Ectodermal cell (in vitro differentiated cells): Measurements from ENCODE around the gene PRSS3.
"Not testable (repeated sequence)": the region's sequence is repeated elsewhere in the genome, so short reads cannot be mapped to it uniquely, and the experiment has no call there.

Experiments used
- H3K27ac ChIP-seq: 2 replicates; pipeline ENCODE4 v1.7.0; 2013; ENCODE audit warnings: mild to moderate bottlenecking, low read depth, low read length; ENCODE audit not compliant: insufficient read depth, poor library complexity, severe bottlenecking
- H3K27me3 ChIP-seq: 2 replicates; pipeline ENCODE4 v1.7.0; 2013; ENCODE audit warnings: mild to moderate bottlenecking, low read length; ENCODE audit not compliant: insufficient read depth, control insufficient read depth, poor library complexity, severe bottlenecking
- H3K36me3 ChIP-seq: one replicate; pipeline ENCODE4 v1.7.0; 2013; ENCODE audit warnings: low read length; ENCODE audit not compliant: control insufficient read depth, insufficient read depth
- H3K4me1 ChIP-seq: one replicate; pipeline ENCODE4 v1.7.0; 2013; ENCODE audit warnings: low read length; ENCODE audit not compliant: control insufficient read depth, insufficient read depth
- H3K4me3 ChIP-seq: 2 replicates; pipeline ENCODE4 v1.7.0; 2013; ENCODE audit warnings: low read depth, low read length, control low read depth; ENCODE audit not compliant: insufficient read depth
- H3K9me3 ChIP-seq: 2 replicates; pipeline ENCODE4 v1.7.0; 2013; ENCODE audit warnings: mild to moderate bottlenecking, low read length, moderate library complexity; ENCODE audit not compliant: control insufficient read depth
- WGBS, 2 experiments: methylation state at CpG; one replicate each; pipeline ENCODE4 v1.1.7; 2013; ENCODE audit warnings: missing lambda C conversion rate in 2 of 2; 5-methylcytosine and 5-hydroxymethylcytosine counted together

Gene PRSS3

GRCh38 chr9:33799928-33800704 lies 4.8 kb downstream of the PRSS3 start:
- H3K4me1 ChIP-seq: no peaks in the 10 kb centered on the region
- WGBS, 2 experiments: 91 to 94% methylated on average over 9 of the region's 9 CpGs
- no peaks in the 10 kb centered on the region for H3K9me3 ChIP-seq
- no peaks in the 10 kb centered on the region for H3K27me3 ChIP-seq
- H3K36me3 ChIP-seq: no peaks in the 10 kb centered on the region
- no peak overlapping the region for H3K4me3 ChIP-seq
- no peak overlapping the region for H3K27ac ChIP-seq

- no peaks in the 10 kb centered on the region for H3K27me3 ChIP-seq
- 93% methylated on average over 2 of the region's 2 CpGs for WGBS, 2 experiments
- H3K4me3 ChIP-seq: no peak overlapping the region
Observed at GRCh38 chr9:33800886-33801285, 5.5 kb downstream of the PRSS3 start.

DNA sequence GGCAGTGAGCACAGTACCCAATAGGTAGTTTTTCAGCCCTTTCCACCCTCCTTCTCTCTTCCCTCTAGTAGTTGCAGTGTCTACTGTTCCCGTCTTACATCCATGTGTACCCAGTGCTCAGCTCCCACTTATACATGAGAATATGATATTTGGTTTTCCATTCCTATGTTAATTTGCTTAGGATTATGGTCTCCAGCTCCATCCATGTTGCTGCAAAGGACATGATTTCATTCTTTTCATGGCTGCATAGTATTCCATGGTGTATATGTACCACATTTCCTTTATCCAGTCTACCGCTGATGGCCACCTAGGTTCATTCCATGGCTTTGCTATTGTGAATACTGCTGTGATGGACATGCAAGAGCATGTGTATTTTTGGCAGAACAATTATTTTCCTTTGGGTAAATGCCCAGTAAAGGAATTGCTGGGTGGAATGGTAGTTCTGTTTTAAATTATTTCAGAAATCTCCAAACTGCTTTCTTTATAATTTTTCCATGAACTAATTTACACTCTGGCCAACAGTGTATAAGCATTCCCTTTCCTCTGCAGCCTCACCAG lies 6.7 kb downstream of the PRSS3 start:
- H3K36me3 ChIP-seq, H3K9me3 ChIP-seq, H3K4me1 ChIP-seq, H3K27me3 ChIP-seq, H3K27ac ChIP-seq, H3K4me3 ChIP-seq: not testable (repeated sequence)
- 82 to 95% methylated on average over 2 of the region's 2 CpGs for WGBS, 2 experiments

More at GRCh38 chr9:33800886-33801285, 5.5 kb downstream of the PRSS3 start:
- Histone ChIP-seq H3K9me3 (no peaks in the 10 kb centered on the region), H3K36me3 (no peaks in the 10 kb centered on the region), H3K27ac (no peak overlapping the region), H3K4me1 (no peaks in the 10 kb centered on the region)

GRCh38 chr9:33804196-33804595 lies 8.8 kb downstream of the PRSS3 start:
- not testable (repeated sequence) for H3K9me3 ChIP-seq, H3K36me3 ChIP-seq, H3K27me3 ChIP-seq, H3K4me3 ChIP-seq, H3K4me1 ChIP-seq, H3K27ac ChIP-seq
- WGBS, 2 experiments: 92% methylated on average over 3 of the region's 3 CpGs

DNA sequence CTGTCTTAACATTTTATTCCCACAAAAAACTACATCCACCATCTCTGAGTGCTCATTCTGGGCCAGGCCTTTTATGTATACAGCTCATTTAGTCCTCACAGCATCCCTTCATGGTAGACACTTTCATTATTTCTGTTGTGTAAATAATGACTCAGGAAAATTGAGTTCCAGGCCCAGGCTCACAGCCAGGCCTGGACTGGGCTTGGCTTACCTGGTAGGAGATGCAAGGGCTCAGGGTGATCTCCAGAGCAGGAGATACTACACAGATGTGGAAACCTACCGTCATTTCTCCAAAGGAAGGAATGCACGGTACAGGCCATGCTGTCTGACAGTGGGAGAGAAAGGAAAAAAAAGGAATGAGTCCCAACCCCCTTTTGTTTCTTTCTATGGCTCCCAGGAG lies 11.8 kb downstream of the PRSS3 start:
- not testable (repeated sequence) for H3K27me3 ChIP-seq, H3K9me3 ChIP-seq, H3K4me1 ChIP-seq, H3K36me3 ChIP-seq, H3K4me3 ChIP-seq, H3K27ac ChIP-seq
- WGBS, 2 experiments: 84 to 96% methylated on average over 2 of the region's 2 CpGs

DNA sequence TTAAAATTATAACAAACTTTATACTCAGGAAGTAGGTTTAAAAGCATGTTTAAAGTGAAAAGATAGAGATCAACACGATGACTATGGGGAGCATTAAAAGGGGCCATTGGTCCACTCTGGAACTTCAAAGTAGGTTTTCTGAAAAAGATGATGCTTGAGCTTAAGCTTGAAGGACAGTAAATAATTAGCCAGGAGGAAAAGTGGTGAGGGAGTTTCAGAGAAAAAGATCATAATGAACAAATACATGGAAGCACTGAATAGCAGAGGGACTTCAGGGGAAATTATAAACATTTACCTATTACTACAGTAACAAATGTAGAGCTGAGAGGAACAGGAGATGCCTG lies 13.6 kb downstream of the PRSS3 start:
- WGBS, 2 experiments: 85 to 89% methylated on average over 1 of the region's 1 CpG
- H3K27ac ChIP-seq: not testable (repeated sequence)

GRCh38 chr9:33809506-33809905 lies 14.1 kb downstream of the PRSS3 start:
- Histone ChIP-seq H3K36me3 (no peaks in the 10 kb centered on the region), H3K27ac (no peak overlapping the region), H3K9me3 (no peaks in the 10 kb centered on the region), H3K4me3 (no peak overlapping the region), H3K4me1 (no peaks in the 10 kb centered on the region), H3K27me3 (no peaks in the 10 kb centered on the region)
- 95% methylated on average over 1 of the region's 1 CpG for WGBS, 2 experiments

More for the DNA sequence above, 13.6 kb downstream of the PRSS3 start:
- not testable (repeated sequence) for H3K4me1 ChIP-seq, H3K4me3 ChIP-seq, H3K27me3 ChIP-seq, H3K9me3 ChIP-seq, H3K36me3 ChIP-seq

DNA sequence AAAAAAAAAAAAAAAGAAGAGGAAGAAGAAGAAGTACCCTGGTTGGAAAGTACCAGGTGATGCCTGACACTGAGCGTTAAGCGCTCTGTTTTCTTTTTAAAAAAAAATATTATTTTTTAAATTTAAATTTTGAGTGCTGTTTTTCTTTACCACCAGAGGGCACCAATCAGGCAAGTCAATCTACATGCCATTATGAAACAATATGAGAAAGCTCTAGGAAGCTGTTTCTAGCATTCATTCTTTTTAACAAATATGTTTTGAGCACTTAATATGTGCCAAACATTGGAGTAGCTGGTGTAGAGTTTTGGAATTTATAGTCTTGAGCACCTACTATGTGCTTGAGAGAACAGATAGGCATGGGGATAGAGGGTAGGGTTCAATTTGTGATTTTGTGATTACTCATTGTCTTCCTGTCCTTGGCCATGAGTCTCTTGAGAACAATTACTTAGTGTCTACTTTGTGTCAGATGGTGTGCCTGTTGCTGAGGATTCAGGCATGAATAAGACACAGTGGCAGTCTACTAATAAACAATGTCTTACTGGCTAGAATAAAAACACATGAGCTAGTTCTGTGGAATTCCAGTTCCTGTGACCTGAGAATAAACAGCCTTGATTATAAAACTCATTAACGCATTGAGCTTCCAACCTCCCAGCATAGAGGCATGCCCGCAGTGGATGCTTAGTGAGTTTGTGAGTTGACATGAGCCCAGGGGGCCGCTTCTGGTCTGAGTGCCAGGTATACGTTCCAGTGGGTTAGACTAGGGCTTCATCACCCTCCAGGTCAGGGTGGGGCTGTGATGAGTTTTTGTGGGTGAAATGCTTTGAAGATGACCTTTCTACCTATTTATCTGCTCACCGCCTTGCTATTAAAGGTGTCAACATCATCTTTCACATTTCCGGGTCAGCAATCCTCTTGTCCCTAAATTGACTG lies 18.6 kb downstream of the PRSS3 start:
- WGBS, 2 experiments: 93 to 96% methylated on average over 6 of the region's 8 CpGs
- Histone ChIP-seq H3K27ac (no peak overlapping the region), H3K4me3 (no peak overlapping the region), H3K27me3 (no peaks in the 10 kb centered on the region), H3K4me1 (no peaks in the 10 kb centered on the region), H3K36me3 (no peaks in the 10 kb centered on the region), H3K9me3 (no peaks in the 10 kb centered on the region)

DNA sequence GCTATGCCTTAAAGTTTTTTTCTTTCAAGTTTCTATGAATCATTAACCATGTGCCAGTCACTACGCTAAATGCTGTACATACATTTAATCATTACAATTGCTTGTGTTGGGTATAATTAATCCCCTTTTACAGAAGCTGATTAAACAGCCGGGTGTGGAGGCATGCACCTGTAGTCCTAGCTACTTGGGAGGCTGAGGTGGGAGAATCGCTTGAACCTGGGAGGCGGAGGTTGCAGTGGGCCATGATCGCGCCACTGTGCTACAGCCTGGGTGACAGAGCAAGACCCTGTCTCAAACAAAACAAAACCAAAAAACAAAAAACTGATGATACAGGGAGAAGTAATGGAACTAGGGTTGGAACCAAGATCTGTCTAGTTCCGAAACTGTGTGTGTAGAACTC lies 20.4 kb downstream of the PRSS3 start:
- Histone ChIP-seq H3K27ac (no peak overlapping the region), H3K27me3 (no peaks in the 10 kb centered on the region), H3K4me1 (no peaks in the 10 kb centered on the region), H3K36me3 (no peaks in the 10 kb centered on the region), H3K4me3 (no peak overlapping the region), H3K9me3 (no peaks in the 10 kb centered on the region)
- WGBS, 2 experiments: 95 to 98% methylated on average over 7 of the region's 7 CpGs
